HEK293T (cell line): Measurements from ENCODE around the gene QRFP.
"Not testable (repeated sequence)": the region's sequence is repeated elsewhere in the genome, so short reads cannot be mapped to it uniquely, and the experiment has no call there.

ENCODE experiments used
- CTCF ChIA-PET: fragments of 350-600 bp; formaldehyde crosslinking; extraction: SDS; loops from one replicate; lab custom pipeline; 2021; ENCODE audit warnings: antibody characterized with exemption, inconsistent platforms; lab: Yijun Ruan, JAX
- POLR2A ChIA-PET: fragments of 350-600 bp; formaldehyde crosslinking; extraction: SDS; loops from one replicate; lab custom pipeline; 2020; ENCODE audit warnings: antibody characterized with exemption, inconsistent platforms; lab: Yijun Ruan, JAX
- DNase-seq: peaks from one replicate; pipeline ENCODE4 v3.0.0; 2012; ENCODE audit warnings: mixed read lengths; ENCODE audit errors: extremely low spot score
- ARNT ChIP-seq: fragments of 450-650 bp; IDR thresholded peaks from 2 replicates; pipeline ENCODE4 v1.6.1; 2017; ENCODE audit warnings: mild to moderate bottlenecking
- BHLHE40 ChIP-seq: fragments of 450-650 bp; IDR thresholded peaks from 2 replicates; pipeline ENCODE4 v1.6.1; 2016; ENCODE audit warnings: mild to moderate bottlenecking, moderate library complexity, borderline replicate concordance
- ELF4 ChIP-seq: fragments of 450-650 bp; IDR thresholded peaks from 2 replicates; pipeline ENCODE4 v1.6.1; 2017; ENCODE audit warnings: antibody characterized with exemption
- FOXA1 ChIP-seq: fragments of 450-650 bp; IDR thresholded peaks from 2 replicates; pipeline ENCODE4 v1.6.1; 2016; ENCODE audit warnings: mild to moderate bottlenecking
- FOXK2 ChIP-seq: fragments of 450-650 bp; IDR thresholded peaks from 2 replicates; pipeline ENCODE4 v1.6.1; 2016; ENCODE audit warnings: mild to moderate bottlenecking
- FOXM1 ChIP-seq: fragments of 450-650 bp; IDR thresholded peaks from 2 replicates; pipeline ENCODE4 v1.6.1; 2017; ENCODE audit warnings: mild to moderate bottlenecking, borderline replicate concordance
- HDGF ChIP-seq: fragments of 450-650 bp; IDR thresholded peaks from 2 replicates; pipeline ENCODE4 v1.6.1; 2017; ENCODE audit warnings: antibody characterized with exemption, borderline replicate concordance
- L3MBTL2 ChIP-seq: fragments of 450-650 bp; conservative IDR thresholded peaks from 2 replicates; pipeline ENCODE4 v1.6.1; 2016; ENCODE audit warnings: mild to moderate bottlenecking
- LEF1 ChIP-seq: fragments of 450-650 bp; IDR thresholded peaks from 2 replicates; pipeline ENCODE4 v1.6.1; 2017; ENCODE audit warnings: mild to moderate bottlenecking, borderline replicate concordance
- NFRKB ChIP-seq: fragments of 450-650 bp; IDR thresholded peaks from 2 replicates; pipeline ENCODE4 v1.6.1; 2016; ENCODE audit warnings: mild to moderate bottlenecking, moderate library complexity
- SP1 ChIP-seq: fragments of 450-650 bp; IDR thresholded peaks from 2 replicates; pipeline ENCODE4 v1.6.1; 2017
- SUZ12 ChIP-seq: fragments of 450-650 bp; IDR thresholded peaks from 2 replicates; pipeline ENCODE4 v1.6.1; 2016; ENCODE audit warnings: mild to moderate bottlenecking
- TARDBP ChIP-seq: fragments of 450-650 bp; IDR thresholded peaks from 2 replicates; pipeline ENCODE4 v1.6.1; 2016
- ZNF384 ChIP-seq: fragments of 450-650 bp; IDR thresholded peaks from 2 replicates; pipeline ENCODE4 v1.6.1; 2016
- TF ChIP-seq, protein P1 (sequence below): fragments of 450-650 bp; IDR thresholded peaks from 2 replicates; pipeline ENCODE4 v1.6.1; 2016

QRFP gene

DNA sequence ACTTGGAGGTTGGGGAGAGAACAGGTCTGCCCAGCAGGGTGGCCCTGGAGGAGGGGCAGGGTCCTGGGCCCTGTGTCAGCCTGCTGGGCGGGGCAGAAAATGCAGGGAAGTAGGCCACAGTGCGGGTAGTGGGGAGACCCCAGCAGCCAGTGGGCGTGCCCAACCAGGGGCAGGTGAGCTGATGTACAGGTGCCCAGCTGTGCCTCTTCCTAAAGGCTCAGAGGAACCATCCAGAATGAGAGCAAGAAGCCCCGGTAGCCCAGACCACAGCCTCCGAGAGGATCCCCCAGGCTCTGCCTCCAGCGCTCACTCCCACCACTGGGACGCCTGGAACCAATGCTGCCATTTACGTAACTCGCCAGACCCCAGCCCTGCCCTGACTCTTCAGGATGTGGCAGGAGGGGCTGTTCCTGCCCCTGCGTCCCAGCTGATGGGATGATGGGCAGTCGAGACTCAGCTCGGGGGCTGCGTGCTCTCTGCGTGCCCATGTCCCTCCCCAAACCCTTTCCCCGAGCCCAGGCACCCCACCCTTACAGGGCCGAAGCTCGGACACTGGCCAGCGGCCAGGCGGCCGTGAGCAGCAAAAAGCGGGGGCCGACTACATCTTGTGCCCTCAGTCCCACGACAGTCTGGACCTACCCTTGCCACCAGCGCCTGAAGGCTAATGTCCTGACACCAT, 17.9 kb upstream of the QRFP start:
- DNase-seq = no peak
- no peak for TF ChIP-seq BHLHE40
- CTCF ChIA-PET = no interaction called here
- POLR2A ChIA-PET = no interaction called here

DNA sequence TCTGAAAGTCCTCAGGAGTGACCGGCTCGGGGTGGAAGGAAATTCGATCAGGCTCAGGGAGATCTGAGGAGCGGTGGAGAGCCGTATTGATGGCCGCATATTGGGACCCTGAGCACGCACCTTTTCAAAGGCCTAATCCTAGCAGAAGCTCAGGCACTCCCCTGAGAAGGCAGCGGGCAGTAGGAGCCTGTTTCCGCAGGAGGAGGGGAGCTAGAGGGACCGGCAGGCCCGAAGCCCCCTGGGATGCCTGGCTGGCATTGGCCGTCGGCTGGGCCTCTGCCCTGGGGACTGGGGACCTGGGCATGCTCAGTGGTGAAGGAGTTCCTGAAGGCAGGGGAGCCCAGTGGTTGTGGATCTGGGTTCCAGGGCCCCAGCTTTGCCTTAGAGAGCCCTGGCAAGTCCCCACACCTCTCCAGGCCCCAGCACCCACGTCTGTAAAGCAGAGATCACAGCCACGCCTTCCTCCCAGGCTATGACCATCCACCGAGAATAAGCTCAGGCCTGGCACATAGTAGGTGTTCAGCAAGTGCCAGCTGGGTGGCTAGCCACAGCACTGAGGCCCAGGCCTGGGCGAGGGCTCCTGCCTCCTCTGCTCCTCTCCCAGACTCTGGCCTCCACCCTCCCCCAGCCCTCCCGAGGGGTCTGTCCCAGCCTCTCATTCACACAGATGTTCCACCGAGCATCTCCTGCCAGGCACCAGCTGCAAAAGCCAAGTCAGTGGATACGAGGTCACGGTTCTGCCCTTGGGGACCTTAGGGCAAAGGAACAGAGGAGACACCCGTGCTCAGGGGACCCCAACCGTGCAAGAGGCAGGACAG, 17.2 kb upstream of the QRFP start:
- POLR2A ChIA-PET = no interaction called here
- no peak for TF ChIP-seq FOXK2
- TF ChIP-seq FOXM1 = no peak
- no peak for TF ChIP-seq LEF1
- no peak for TF ChIP-seq TARDBP
- no peak for TF ChIP-seq BHLHE40
- TF ChIP-seq NFRKB = no peak
- TF ChIP-seq, protein P1, sequence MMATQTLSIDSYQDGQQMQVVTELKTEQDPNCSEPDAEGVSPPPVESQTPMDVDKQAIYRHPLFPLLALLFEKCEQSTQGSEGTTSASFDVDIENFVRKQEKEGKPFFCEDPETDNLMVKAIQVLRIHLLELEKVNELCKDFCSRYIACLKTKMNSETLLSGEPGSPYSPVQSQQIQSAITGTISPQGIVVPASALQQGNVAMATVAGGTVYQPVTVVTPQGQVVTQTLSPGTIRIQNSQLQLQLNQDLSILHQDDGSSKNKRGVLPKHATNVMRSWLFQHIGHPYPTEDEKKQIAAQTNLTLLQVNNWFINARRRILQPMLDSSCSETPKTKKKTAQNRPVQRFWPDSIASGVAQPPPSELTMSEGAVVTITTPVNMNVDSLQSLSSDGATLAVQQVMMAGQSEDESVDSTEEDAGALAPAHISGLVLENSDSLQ = no peak
- TF ChIP-seq SP1 = no peak
- no peak for TF ChIP-seq ZNF384
- no peak for TF ChIP-seq ARNT
- TF ChIP-seq HDGF = no peak
- TF ChIP-seq ELF4 = no peak
- CTCF ChIA-PET = no interaction called here
- no peak for DNase-seq

DNA sequence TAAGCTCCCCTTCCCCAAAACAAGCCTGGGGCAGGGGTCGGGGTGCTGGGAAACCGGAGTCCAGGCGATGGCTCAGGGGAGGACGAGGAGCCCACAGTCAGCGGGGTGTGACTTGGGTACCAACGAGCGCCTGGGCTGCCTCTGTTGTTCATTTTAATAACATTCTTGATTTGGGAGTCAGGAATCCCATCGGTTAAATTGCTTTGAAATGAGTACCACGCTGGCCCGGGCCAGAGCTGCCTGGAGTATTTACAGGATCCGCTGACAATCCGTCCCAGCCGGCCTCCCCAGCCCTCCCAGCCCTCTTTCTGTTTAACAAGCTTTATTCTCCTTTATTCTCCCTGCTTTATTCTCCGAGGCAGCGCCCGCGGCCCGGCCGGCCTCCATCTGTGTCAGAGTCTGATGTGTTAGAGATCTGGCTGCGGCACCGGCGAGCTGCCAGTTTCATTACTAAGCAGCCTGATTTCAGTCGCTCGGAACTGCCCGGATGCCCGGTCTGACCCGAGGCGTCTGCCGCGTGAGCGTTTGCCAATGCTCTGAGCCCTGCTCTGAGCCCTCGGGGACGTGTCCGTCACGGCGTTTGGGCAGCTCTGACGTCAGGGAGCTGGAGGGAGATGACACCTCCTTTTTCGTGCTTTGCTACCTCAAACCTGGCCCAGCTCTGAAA, 16.5 kb upstream of the QRFP start:
- POLR2A ChIA-PET = no interaction called here
- TF ChIP-seq HDGF (no peak), FOXK2 (no peak), BHLHE40 (no peak), ARNT (no peak)
- CTCF ChIA-PET = no interaction called here
- no peak for DNase-seq

DNA sequence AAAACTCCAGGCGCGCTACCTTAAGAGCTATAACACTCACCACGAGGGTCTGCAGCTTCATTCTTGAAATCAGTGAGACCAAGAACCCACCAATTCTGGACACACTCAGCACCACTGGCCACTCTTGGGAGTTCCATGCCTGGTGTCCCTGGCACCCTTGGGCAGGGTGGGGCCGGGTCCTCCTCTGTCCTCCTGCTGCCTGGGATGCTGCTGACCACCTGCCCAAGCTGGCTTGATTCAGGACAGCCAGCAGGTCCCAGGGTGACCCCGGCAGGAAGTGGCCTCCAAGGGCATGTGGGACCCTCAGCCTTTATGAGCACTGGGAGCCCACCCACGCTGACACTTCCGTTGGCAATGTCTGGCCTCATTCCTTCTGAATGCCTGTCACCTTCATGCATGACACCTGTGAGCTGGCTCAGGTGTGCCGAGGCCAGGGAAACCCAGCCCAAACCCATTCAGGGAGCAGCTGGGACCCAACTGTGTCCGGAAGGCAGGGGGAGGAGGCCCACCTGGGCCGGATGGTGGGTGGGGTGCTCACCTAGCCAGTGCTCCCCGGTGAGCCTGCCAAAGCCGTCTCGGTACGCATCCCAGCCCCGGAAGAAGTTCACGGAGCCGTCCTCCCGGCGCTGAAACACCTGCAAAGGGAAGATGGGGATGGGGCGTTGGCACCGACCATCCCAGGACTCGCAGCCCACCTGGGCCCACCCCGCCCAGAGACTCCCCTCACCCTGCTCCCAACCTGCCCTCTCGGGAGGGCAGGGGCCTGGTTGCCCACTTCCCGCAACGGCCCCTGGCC, 14.8 kb upstream of the QRFP start:
- no peak for DNase-seq
- POLR2A ChIA-PET = no interaction called here
- CTCF ChIA-PET = no interaction called here
- TF ChIP-seq, protein P1 = no peak
- TF ChIP-seq SUZ12 (no peak), FOXK2 (no peak), SP1 (no peak), FOXA1 (no peak), L3MBTL2 (no peak)

DNA sequence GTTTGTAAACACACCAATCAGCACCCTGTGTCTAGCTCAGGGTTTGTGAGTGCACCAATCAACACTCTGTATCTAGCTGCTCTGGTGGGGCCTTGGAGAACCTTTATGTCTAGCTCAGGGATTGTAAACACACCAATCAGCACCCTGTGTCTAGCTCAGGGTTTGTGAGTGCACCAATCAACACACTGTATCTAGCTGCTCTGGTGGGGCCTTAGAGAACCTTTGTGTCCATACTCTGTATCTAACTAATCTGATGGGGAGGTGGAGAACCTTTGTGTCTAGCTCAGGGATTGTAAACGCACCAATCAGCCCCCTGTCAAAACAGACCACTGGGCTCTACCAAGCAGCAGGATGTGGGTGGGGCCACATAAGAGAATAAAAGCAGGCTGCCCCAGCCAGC, 14.1 kb upstream of the QRFP start:
- DNase-seq, CTCF ChIA-PET, POLR2A ChIA-PET: not testable (repeated sequence)

DNA sequence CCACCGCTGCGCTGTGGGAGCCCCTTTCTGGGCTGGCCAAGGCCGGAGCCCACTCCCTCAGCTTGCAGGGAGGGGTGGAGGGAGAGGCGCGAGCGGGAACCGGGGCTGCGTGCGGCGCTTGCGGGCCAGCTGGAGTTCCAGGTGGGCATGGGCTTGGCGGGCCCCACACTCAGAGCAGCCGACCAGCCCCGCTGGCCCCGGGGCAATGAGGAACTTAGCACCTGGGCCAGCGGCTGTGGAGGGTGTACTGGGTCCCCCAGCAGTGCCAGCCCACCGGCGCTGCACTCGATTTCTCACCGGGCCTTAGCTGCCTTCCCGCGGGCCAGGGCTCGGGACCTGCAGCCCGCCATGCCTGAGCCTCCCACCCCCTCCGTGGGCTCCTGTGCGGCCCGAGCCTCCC, 13.4 kb upstream of the QRFP start:
- POLR2A ChIA-PET, CTCF ChIA-PET, DNase-seq: not testable (repeated sequence)

DNA sequence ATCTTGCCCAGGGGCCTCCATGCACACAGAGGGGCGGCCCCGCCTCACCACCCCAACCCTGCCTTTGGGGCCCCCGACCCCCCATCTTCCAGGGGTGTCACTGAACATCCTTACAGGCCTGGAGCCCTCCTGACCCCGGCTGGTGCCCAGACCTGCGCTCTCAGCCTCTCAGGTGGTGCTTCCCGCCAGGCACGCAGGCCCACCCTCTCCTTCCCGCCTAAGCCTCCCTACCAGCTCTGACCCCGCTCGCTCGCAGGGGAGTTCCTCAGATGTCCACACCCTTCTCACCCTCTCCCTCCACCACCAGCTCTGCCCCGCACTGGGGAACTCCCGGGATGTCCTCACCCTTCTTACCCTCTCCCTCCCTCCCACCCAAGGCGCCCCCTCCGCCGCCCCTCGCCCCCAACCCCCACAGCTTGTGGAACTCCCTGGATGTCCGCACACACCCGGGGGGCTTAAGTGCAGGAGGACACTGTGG, 12.3 kb upstream of the QRFP start:
- ChIA-PET CTCF (no interaction called here), POLR2A (no interaction called here)
- no peak for DNase-seq
- TF ChIP-seq SUZ12 (no peak), FOXA1 (no peak), SP1 (no peak), NFRKB (no peak)
- TF ChIP-seq, protein P1 = no peak
